Head of caudate nucleus (tissue), 42 donors: Measurements from ENCODE around the gene THSD4.
"Not testable (repeated sequence)": the region's sequence is repeated elsewhere in the genome, so short reads cannot be mapped to it uniquely, and the experiment has no call there.

Experiments used
- DNase-seq, 42 donors: peaks; one replicate each; pipeline versions ENCODE4 v3.0.0 to v3.0.0-alpha.2; 2020 to 2021; ENCODE audit warnings: mixed read lengths in 7 of 42
- intact Hi-C: fragments of 100-400 bp; cut with DNase I; formaldehyde crosslinking; loops from one replicate; pipeline ENCODE4 v1.15.0; 2022

The THSD4 gene

DNA sequence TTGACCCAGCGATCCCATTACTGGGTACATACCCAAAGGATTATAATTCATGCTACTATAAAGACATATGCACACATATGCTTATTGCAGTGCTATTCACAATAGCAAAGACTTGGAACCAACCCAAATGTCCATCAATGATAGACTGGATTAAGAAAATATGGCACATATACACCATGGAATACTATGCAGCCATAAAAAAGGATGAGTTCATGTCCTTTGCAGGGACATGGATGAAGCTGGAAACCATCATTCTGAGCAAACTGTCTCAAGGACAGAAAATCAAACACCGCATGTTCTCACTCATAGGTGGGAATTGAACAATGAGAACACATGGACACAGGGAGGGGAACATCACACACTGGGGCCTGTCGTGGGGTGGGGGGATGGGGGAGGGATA is 286.5 kb downstream of the THSD4 start:
- intact Hi-C loops, DNase-seq: not testable (repeated sequence)

DNA sequence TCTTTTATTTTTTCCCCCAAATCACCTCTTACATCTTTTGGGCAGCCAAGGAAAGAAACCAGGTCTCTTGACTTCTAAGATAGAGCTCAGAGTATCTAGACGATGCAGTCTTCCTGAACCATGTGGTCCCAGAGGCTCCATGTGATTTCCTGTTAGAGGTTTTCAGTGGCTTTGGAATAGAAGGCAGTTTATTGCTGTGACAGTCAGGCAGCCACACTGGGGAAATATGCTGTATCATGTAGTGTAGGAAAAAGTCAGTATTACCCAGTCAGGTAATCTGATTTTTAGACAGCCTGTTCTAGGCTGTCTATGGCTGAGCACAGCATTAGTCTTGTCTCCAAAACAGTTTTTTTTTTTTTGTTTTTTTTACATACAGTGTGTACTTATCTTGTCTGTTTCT is 294.3 kb downstream of the THSD4 start:
- intact Hi-C loops, result no loop called here

DNA sequence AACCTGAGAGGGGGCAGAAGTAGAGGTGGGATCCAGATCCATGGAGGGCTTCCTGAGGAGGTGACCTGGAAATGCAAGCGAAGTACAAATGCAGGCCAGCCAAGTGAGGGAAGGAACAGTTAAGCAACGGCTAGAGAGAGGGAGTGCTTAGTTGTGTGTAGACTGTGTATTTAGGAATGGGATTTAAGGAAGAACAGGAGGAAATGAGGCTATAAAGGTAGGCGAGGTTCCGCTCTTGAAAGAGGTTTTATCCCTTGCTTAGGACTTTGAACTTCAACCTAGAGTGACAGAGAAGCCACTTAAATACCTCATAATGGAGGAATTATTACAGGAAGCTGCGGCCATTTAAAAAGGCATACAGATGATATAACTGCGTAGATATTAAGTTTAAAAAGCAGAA is 295.1 kb downstream of the THSD4 start:
- intact Hi-C loops, result no loop called here
- DNase-seq, result no peak

More for the DNA sequence above, 294.3 kb downstream of the THSD4 start:
- DNase-seq, result peak in 6 of 42 donors; percentile 11 to 36 (median 27)

DNA sequence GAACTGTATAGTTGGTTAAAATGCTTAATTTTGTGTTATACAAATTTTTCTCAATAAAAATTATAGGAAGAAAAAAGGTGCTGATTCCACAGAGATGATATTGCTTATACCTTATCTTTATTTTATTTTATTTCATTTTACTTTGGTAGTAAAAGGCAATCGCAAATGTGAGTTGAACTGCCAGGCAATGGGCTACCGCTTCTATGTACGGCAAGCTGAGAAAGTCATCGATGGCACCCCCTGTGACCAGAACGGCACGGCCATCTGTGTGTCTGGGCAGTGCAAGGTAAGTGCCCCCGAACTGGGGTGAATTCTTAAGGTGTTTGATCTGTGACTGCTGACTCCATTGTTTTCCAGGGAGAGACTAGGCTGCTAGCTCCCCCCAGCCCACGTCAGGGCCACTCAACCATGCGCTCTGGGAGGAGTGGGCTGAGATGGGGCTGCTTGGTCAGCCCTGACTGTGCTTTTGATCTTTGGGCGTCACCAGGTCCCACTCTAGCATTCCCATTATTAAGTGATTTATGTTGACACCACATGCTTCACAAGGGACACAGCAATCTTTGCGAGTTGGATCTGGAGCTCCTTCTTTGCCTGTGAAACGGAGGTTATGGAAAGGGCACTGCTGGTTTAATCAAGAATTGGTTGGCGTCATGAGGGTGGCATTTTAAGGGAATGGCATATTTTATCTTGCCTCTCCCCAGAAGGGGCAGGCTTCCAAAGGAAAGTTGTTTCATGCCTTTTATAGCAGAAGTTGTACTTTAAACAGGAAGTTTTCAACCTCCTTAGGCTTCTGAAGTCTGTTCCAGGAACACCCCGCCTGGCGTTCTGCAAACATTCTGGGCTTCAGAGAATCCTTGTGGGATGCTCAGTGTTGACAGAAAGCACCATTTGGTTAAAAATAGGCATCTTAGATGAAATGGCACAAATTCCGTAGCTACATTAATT is 296.5 kb downstream of the THSD4 start:
- peak in 27 of 42 donors; percentile 14 to 71 (median 41) for DNase-seq
- intact Hi-C loops, result no loop called here

DNA sequence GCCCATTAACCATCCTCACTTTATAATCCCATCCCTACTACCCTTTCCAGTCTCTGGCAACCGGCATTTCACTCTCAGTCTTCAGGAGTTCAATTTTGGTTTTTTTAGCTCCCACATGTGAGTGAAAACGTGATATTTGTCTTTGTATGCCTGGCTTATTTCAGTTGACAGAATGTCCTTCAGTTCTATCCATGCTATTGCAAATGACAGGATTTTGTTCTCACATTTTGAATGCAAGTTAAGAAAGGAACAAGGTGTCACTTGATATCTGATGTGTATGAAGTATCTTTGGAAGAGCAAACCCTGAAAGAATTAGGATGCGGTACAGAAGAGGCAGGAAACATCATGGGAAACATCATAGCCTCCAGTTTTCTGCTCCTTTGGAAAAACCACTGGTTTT is 298.1 kb downstream of the THSD4 start:
- intact Hi-C loops, result no loop called here
- no peak for DNase-seq

DNA sequence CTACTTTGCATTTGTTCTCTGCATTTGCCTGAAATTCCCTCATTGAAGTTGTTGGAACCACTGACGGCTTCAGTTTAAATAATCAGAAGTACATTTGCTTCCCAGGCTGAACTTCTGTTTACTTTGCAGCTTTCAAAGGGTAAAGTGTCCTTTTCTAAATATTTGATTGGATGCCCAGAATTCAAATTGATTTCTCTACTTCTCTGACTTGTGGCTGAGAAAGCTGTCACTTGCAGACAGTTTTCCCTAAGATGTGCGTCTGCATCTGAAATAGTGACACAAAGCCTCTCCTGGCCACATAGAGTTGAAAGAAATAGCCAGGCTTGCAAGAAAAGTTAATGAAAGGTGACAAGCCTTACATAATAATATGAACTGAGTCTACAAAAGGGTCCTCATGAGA is 299.6 kb downstream of the THSD4 start:
- DNase-seq, result peak in 1 of 42 donors; percentile 14
- intact Hi-C loops, result no loop called here

DNA sequence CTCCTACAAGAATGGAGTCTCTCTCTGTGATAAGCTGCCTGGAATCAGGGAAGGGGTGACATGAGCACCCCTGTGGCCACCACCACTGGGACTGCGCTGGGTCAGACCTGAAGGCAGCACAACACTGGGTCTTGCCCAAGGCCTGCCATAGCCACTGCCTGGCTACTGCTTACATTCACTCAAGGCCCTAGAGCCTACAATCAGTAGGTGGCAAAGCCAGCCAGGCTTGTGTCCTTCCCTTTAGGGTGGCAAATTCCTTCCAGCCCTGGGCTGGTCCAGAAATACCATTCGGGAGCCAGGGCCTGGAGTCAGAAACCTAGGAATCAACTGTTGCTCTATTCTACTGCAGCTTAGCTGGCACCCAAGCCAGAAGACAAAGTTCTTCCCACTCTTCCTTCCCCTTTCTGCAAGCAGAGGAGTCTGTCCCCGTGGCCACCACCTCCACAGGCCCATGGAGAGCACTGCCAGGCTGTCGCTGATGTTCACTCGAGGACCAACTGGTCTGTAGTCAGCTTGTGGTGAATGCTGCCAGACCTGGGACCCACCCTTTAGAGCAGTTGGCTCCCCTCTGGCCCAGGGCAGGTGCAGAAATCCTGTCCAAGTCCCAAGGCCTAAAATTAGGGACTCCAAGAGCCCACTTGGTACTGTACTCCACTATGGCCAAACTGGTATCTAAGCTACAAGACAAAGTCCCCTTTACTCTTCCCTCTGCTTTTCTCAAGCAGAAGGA is 307.4 kb downstream of the THSD4 start:
- DNase-seq, result no peak
- intact Hi-C loops, result no loop called here

DNA sequence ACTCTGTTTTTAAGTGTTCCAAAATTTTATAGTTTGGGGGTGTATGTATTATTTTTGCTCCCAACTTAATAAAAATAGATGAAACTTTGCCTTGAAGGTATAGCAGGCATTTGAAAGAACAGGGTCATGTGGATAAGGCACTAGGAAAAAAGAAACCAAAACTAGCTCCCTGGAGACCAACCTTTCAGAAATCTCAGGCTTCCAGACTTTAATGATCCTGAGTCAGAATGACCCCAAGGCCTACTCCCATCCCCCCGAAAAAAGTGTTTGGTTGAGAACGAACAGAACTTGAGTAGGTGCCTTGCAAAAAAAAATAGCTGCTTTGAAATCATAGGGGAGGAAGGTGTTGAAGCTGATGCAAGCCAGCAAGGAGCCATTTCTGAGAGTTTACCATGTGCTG is 309.5 kb downstream of the THSD4 start:
- no peak for DNase-seq
- intact Hi-C loops, result no loop called here

DNA sequence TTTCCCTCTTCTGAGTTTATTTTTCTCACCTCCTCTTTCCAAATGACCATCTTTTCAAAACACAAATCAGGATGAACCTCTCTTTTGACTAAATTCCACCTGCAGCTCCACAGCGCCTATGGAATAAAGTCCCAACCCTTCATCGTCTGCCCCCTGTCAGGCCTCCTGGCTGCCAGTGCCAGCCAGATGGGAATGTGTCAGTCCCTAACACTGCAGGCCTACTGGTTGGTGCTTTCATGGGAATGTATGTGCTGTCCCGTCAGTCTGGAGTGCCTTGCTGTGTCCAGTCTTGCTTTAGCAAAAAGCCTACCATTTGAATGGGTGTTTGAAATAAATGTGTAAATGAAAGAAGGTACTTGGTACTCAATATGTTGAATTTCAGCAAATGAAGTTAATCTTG is 310.1 kb downstream of the THSD4 start:
- DNase-seq, result no peak
- intact Hi-C loops, result no loop called here

DNA sequence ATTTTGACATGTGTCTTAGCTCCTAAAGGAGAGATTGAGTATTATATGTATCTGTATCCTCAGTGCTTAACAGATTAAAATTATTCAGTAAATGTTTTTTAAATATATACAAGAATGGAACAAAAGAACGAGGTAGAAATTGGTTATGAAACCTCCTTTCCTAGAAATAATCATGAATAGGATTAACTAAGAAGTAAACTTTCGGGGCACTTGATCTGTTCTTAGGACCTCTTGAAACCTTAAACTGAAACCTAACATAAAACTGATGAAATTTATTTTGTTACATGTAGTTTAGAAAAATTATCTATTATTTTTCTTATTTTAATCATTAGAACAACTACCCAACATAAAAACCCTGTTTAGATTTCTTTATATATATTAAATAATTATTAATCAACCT is 311.5 kb downstream of the THSD4 start:
- DNase-seq, result no peak
- intact Hi-C loops, result no loop called here

DNA sequence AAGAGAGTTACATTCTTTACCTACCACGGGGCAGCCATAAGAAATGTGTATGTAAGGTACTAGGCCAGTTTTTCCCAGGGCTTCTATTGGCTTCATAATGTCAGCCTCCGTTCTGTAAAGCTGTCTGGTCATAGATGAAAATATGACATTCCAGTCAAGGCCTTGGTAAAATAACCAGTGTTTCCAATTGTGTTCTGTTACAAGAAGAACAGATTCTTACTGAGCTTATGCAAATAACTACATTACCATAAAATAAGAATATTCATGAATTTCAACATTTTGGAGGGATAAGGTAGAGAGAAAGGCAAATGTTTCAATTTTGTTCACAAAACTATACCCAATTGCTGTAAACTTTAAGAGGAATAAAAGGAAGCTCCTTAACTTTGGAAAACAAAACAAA is 315.5 kb downstream of the THSD4 start:
- intact Hi-C loops, result no loop called here
- DNase-seq, result no peak

DNA sequence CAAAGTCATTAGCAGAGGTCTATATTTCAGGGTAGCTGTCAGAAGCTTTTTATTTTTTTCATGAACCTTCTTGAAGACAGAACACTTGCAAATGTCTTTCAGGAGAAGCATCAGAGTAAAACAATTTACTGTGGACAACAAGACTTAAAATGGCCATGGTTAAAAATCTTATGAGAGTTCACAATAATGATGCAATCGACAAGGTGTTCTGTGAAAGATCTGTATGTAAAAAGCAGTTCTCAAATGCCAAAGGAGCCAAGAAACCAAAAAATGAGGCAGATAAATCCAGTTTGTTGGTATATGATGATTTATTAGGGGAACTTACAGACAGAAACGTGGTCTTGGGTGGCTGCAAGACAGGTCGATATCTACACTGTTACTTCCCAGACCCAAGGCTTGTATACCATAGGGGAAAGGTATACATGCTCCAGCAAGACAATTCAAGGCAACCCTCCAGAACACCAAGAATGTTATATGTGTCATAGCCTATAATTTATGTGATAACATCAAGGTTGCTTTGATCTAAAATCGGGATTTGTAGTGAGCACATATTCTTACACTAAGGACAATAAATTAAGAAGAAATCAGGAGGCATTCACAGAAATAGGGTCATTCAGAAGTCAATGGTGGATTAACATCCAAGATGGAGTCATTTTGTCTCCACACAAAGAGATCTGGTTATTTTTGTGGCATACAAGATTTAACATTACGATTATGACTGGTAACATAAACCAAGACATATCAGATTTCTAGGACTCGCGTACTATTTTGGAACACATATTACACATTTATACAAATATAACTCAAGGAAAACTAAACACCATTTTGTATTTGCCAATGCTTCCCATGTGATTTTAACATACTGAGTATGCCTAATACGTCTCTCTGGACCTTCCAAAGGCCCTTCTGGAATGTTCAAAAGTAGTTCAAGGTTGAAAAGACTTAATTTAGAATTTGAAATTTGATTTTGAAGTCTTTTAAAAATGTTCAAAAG is 316.4 kb downstream of the THSD4 start:
- intact Hi-C loops, result no loop called here
- no peak for DNase-seq

DNA sequence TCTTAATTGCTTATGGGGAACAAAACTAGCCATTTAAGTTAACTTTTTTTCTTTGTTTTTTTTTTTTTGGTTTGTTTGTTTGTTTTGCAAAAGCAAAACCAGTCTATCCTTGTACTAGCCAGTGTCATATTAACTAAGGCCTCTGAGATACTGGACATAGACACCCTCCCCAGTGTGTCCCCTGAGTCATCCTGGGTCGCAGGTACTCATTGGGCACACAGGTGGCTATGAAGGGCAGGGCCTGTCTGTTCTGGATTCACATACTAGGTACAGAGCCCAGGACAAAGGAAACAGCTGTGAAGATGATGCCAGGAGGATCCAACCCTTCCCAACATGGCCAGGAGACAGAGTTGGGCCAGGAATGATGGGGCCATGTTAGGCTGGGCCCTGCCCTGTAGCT is 318.1 kb downstream of the THSD4 start:
- intact Hi-C loops, result no loop called here
- no peak for DNase-seq

DNA sequence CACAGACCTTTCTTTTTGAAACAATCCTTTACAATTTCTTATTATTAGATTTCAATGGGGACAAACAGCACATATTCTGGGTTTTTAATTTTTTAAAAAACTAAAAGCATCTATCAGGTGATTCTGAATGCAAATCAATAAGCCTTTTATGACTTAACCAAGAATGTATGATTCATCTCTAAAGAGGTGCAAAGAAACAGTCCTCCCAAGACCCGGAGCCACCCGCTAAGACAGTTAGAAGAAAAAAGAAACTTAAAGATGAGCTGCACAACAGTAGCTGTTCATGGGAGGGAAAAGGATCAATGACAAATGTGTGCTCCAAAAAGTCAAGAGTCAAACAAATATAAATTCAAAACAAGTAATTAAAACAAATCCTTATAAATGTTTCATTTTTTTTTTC is 319.5 kb downstream of the THSD4 start:
- no peak for DNase-seq
- intact Hi-C loops, result no loop called here

DNA sequence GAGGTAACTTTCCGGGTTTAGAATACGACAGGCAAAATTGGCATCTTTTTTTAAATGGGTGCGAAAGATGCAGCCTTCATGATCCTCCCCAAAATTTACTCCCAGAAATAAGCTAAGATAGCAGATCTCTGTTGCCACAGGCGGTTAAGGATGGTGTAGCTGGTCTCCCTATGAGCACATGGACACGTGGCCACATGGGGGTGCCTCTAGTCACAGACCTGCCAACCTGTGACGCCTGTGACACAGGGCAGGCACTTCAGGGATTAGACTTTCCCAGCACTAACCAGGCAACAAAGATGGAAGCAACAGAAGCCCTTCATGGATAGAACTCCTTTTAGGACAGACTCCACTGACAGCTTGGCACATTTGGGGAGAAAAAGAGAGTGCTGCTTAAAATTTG is 320.3 kb downstream of the THSD4 start:
- no peak for DNase-seq
- intact Hi-C loops, result no loop called here

DNA sequence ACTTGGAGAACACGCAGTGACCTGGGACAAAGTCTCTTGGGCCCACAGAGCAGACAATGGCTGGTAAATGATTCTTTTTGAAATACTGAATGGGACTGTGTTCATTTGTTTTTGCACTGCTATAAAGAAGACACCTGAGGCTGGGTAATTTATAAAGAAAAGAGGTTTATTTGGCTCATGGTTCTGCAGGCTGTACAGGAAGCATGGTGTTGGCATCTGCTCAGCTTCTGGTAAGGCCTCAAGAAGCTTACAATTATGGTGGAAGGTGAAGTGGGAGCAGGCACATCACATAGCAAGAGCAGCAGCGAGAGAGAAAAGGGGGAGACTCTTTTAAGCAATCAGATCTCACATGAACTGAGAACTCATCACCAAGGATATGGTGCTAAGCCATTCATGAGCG is 321.6 kb downstream of the THSD4 start:
- no peak for DNase-seq
- intact Hi-C loops, result no loop called here

DNA sequence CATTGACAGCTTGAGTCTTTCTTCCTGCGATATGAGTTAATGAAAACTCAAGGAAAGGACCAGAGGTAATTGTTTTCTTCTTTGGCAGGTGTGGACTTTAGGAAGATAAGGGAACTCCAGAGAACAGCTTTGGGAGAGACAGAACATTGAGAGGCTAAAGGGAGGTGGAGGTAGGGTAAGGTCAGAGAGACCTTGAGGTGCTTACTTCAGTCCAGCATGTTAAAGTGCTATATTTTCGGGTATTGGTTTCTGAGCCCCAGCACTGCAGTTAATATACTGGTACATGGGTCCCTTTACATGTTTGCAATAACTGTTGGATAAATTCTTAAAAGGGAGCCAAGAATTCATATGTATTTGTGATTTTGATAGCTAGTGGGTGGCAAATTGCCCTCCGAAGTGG is 322.1 kb downstream of the THSD4 start:
- no peak for DNase-seq

DNA sequence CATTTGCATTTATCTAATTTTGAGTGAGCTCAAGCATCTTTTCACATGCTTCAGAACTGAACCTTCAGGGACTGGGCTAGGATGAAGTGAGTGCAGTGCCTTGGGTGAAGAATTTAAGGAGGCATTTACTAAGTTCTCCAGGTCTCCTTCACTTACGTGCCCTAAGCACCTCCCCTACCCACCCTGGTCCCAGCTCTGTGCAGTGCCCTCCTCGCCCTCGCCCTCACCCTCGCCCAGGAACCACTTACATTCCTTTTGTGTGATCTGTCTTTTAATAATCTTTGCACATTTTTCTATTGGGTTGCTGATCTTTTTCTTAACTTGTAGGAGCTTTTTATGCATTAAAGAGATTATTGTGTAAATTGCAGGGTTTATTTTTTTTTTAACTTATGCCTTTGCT is 322.6 kb downstream of the THSD4 start:
- DNase-seq, result no peak
- intact Hi-C loops, result no loop called here

More for the DNA sequence above, 322.1 kb downstream of the THSD4 start:
- intact Hi-C loops, result no loop called here

DNA sequence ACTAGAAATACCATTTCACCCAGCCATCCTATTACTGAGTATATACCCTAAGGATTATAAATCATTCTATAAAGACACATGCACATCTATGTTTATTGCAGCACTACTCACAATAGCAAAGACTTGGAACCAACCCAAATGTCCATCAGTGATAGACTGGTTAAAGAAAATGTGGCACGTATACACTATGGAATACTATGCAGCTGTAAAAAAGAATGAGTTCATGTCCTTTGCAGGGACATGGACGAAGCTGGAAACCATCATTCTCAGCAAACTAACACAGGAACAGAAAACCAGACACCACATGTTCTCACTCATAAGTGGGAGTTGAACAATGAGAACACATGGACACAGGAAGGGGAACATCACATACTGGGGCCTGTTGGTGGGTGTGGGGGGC is 324.2 kb downstream of the THSD4 start:
- intact Hi-C loops, DNase-seq: not testable (repeated sequence)
